SK-N-SH (cell line): Measurements from ENCODE around the gene SLC31A1.

ENCODE experiments used
- CTCF ChIP-seq: fragments of 200-600 bp; sonication (generic); IDR thresholded peaks from 2 replicates; pipeline ENCODE4 v1.6.1; 2017; ENCODE audit warnings: antibody characterized with exemption, mild to moderate bottlenecking, moderate library complexity
- EZH2phosphoT487 ChIP-seq: fragments of 200-600 bp; sonication (generic); IDR thresholded peaks from 2 replicates; pipeline ENCODE4 v1.6.1; 2017; ENCODE audit warnings: low read depth, mixed run types, mild to moderate bottlenecking, antibody characterized with exemption, moderate library complexity, borderline replicate concordance
- GABPA ChIP-seq: IDR thresholded peaks from 2 replicates; pipeline ENCODE4 v1.4.0; 2012; ENCODE audit warnings: low read depth, mild to moderate bottlenecking
- MAX ChIP-seq: IDR thresholded peaks from 2 replicates; pipeline ENCODE4 v1.4.0; 2012; ENCODE audit warnings: low read depth
- NFIC ChIP-seq: IDR thresholded peaks from 2 replicates; pipeline ENCODE4 v1.4.0; 2012; ENCODE audit warnings: borderline replicate concordance
- POLR2AphosphoS5 ChIP-seq: IDR thresholded peaks from 2 replicates; pipeline ENCODE4 v1.6.1; 2012; ENCODE audit warnings: low read depth, low read length
- RAD21 ChIP-seq: IDR thresholded peaks from 2 replicates; pipeline ENCODE4 v1.6.1; 2012; ENCODE audit warnings: mild to moderate bottlenecking, low read length
- REST ChIP-seq: IDR thresholded peaks from 2 replicates; pipeline ENCODE4 v1.6.1; 2012; ENCODE audit warnings: mild to moderate bottlenecking, low read depth, low read length, moderate library complexity
- SIN3A ChIP-seq: IDR thresholded peaks from 2 replicates; pipeline ENCODE4 v1.6.1; 2012; ENCODE audit warnings: low read depth, mild to moderate bottlenecking, low read length, moderate library complexity, borderline replicate concordance
- USF2 ChIP-seq: fragments of 150-350 bp; IDR thresholded peaks from 2 replicates; pipeline ENCODE4 v1.6.1; 2017; ENCODE audit warnings: antibody characterized with exemption, low read length, low read depth, borderline replicate concordance

- no peak for TF ChIP-seq USF2
- no peak for TF ChIP-seq CTCF
- TF ChIP-seq REST, result no peak
- TF ChIP-seq MAX, result no peak
- no peak for TF ChIP-seq SIN3A
- no peak for TF ChIP-seq POLR2AphosphoS5
- TF ChIP-seq NFIC, result no peak
- no peak for TF ChIP-seq RAD21
- TF ChIP-seq GABPA, result no peak
- no peak for TF ChIP-seq EZH2phosphoT487
Observed at GRCh38 chr9:113269355-113269754, 48.0 kb downstream of the SLC31A1 start.
